Measurements from ENCODE around the gene COLEC12. TPM values are rescaled to one million over a fixed set of nuclear protein-coding genes. Genes with fewer than 3 reads are reported as not detected.
A peak's percentile ranks its signal among the peaks of the same experiment; 100 is the strongest.

The COLEC12 gene
- total and polyA plus RNA-seq, 9 donors: 0.78 to 20.7 (median 5.9) TPM

DNA sequence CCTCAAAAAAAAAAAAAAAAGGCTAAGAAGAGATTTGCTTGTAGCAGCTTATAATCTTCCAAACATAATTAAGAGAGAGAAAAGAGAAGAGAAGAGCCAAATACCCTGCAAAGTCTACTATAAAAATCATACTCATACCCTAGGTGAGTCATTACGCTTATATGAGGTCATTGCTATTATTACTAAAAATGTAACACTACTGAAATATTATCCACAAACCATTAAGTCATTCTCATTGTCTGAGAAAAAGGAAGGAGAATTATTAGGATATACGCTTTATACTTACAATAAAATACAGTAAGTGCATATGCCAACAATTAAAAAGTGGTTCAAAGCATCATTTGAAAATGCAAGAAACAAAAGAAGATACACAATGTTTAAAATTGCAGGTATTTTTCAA is 66.5 kb downstream of the COLEC12 start:
- 94 to 96% (median 95%) methylated on average over 2 of the region's 2 CpGs for WGBS, 3 donors
- no peaks in the 10 kb centered on the region for H3K4me1 ChIP-seq (ENCODE audit: insufficient read depth)
- intact Hi-C loops (cut with DNase I): no loop called here
- H3K27me3 ChIP-seq: no peaks in the 10 kb centered on the region
- H3K4me3 ChIP-seq: no peak overlapping the region
- no peaks in the 10 kb centered on the region for H3K36me3 ChIP-seq
- no peaks in the 10 kb centered on the region for H3K9me3 ChIP-seq
- DNase-seq: no peak
- TF ChIP-seq, protein P1, sequence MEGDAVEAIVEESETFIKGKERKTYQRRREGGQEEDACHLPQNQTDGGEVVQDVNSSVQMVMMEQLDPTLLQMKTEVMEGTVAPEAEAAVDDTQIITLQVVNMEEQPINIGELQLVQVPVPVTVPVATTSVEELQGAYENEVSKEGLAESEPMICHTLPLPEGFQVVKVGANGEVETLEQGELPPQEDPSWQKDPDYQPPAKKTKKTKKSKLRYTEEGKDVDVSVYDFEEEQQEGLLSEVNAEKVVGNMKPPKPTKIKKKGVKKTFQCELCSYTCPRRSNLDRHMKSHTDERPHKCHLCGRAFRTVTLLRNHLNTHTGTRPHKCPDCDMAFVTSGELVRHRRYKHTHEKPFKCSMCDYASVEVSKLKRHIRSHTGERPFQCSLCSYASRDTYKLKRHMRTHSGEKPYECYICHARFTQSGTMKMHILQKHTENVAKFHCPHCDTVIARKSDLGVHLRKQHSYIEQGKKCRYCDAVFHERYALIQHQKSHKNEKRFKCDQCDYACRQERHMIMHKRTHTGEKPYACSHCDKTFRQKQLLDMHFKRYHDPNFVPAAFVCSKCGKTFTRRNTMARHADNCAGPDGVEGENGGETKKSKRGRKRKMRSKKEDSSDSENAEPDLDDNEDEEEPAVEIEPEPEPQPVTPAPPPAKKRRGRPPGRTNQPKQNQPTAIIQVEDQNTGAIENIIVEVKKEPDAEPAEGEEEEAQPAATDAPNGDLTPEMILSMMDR (IDR thresholded peaks at IDR 0.05): no peak
- no peak for TF ChIP-seq EP300 (IDR thresholded peaks at IDR 0.05)
- TF ChIP-seq POLR2A (IDR thresholded peaks at IDR 0.05): no peak
- H3K27ac ChIP-seq: no peak overlapping the region

DNA sequence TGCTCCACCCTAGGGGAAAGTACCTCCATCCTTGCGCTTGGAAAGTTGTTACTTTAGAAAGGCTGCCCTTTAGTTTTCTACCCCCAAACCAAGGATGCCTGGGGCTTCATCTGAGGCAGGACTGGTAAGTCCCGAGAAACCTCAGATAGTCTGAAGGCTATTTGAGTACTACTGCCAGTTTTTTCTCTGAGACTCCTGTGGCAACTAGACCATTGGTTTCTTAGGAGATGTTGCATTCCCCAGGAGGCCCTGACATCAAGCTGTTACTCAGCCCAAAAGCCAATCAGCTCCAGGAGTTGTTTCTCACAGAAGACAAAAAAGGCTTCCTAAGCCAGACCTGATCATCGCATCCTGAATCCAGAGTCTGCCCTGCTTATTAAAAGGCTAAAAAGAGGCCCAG is 67.2 kb downstream of the COLEC12 start:
- Histone ChIP-seq H3K27ac (no peak overlapping the region), H3K27me3 (no peaks in the 10 kb centered on the region), H3K9me3 (no peaks in the 10 kb centered on the region), H3K4me3 (no peak overlapping the region), H3K4me1 (ENCODE audit: insufficient read depth) (no peaks in the 10 kb centered on the region), H3K36me3 (no peaks in the 10 kb centered on the region)
- intact Hi-C loops (cut with DNase I): no loop called here
- 62 to 90% (median 74%) methylated on average over 3 of the region's 3 CpGs for WGBS, 3 donors
- TF ChIP-seq, protein P1 (IDR thresholded peaks at IDR 0.05): no peak
- DNase-seq: no peak

DNA sequence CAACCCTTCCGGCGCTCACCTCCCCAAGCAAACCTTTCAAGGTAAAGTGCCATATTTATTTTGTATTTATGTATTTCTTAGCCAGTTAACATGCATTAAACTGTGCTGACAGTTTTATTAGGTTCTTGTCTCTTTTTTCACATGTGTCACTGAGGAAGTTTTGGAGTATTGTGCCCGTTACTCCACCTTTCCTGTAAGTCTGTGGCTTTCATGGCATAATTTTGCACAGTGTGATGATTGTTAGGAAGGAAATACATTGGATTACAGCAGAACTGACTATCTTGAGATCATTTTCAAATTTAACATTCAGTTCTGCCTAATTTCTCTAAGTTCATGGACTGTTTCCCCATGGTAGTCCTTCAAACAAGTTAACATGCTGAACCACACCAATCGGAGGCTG is 67.7 kb downstream of the COLEC12 start:
- no peaks in the 10 kb centered on the region for H3K4me1 ChIP-seq (ENCODE audit: insufficient read depth)
- H3K27ac ChIP-seq: no peak overlapping the region
- no peak overlapping the region for H3K4me3 ChIP-seq
- H3K27me3 ChIP-seq: no peaks in the 10 kb centered on the region
- no peak for DNase-seq
- WGBS, 3 donors: 75 to 92% (median 92%) methylated on average over 4 of the region's 4 CpGs
- TF ChIP-seq, protein P1 (IDR thresholded peaks at IDR 0.05): no peak
- TF ChIP-seq POLR2A (IDR thresholded peaks at IDR 0.05): no peak
- TF ChIP-seq EP300 (IDR thresholded peaks at IDR 0.05): no peak
- no peaks in the 10 kb centered on the region for H3K36me3 ChIP-seq
- intact Hi-C loops (cut with DNase I): no loop called here
- no peaks in the 10 kb centered on the region for H3K9me3 ChIP-seq

DNA sequence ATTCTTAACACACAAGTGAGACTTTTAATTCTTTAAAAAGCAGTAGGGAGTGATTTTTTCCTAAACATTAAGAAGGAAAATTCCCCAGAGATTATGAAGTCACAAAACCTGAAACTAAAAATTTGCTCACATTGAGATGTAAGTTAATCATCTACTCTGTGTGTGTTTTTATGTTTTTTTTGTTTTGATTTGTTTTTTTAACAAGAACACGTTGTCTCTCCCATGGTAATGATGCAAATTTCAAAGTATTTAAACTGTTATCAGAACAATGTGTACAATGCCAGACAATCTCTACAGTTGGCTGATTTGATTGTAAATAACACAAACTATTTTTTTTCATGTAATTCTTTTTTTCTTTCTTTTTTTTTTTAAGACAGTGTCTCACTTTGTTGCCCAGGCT is 71.5 kb downstream of the COLEC12 start:
- no peaks in the 10 kb centered on the region for H3K4me1 ChIP-seq (ENCODE audit: insufficient read depth)
- 3 to 11% (median 10%) methylated on average over 1 of the region's 1 CpG for WGBS, 3 donors
- no peak overlapping the region for H3K4me3 ChIP-seq
- no peak overlapping the region for H3K27ac ChIP-seq
- H3K9me3 ChIP-seq: no peaks in the 10 kb centered on the region
- TF ChIP-seq POLR2A (IDR thresholded peaks at IDR 0.05) (no peak), EP300 (IDR thresholded peaks at IDR 0.05) (no peak)
- TF ChIP-seq, protein P1 (IDR thresholded peaks at IDR 0.05): no peak
- intact Hi-C loops (cut with DNase I): no loop called here
- H3K36me3 ChIP-seq: no peaks in the 10 kb centered on the region
- H3K27me3 ChIP-seq: no peaks in the 10 kb centered on the region
- DNase-seq: no peak

DNA sequence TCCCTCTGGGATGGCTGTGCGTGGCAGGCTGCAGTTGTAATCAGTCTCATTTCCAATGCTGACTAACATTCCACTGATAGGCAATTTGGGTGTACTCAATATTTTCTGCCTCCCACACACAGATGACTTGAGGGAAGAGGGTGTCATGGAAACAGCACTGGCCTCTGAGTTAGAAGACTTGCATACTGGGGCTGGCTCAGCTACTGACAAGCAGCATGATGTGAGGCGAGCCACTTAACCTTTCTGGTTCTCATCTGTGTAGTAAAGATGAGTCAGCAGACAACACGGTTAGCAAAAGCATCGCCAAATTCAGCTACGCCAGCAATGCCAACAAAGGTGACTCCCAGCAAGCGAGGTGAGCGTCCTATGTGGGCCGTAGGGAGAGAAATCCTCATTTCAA is 73.5 kb downstream of the COLEC12 start:
- no peak overlapping the region for H3K27ac ChIP-seq

More for the DNA sequence above, 73.5 kb downstream of the COLEC12 start:
- intact Hi-C loops (cut with DNase I): no loop called here
- WGBS, 3 donors: 49 to 61% (median 55%) methylated on average over 8 of the region's 8 CpGs
- no peaks in the 10 kb centered on the region for H3K36me3 ChIP-seq
- H3K4me3 ChIP-seq: no peak overlapping the region
- H3K4me1 ChIP-seq (ENCODE audit: insufficient read depth): no peaks in the 10 kb centered on the region
- TF ChIP-seq POLR2A (IDR thresholded peaks at IDR 0.05): no peak
- TF ChIP-seq, protein P1 (IDR thresholded peaks at IDR 0.05): no peak
- no peak for TF ChIP-seq EP300 (IDR thresholded peaks at IDR 0.05)
- peak in 1 of 5 donors; percentile 36 for DNase-seq
- H3K27me3 ChIP-seq: no peaks in the 10 kb centered on the region
- no peaks in the 10 kb centered on the region for H3K9me3 ChIP-seq
